ACC112 (cell line): ENCODE measurements around the gene RETREG3.
A peak's percentile ranks its signal among the peaks of the same experiment; 100 is the strongest.
"Not testable (repeated sequence)": the region's sequence is repeated elsewhere in the genome, so short reads cannot be mapped to it uniquely, and the experiment has no call there.

ENCODE experiments used
- H2AFZ ChIP-seq: fragments of 200-600 bp; sonication (generic); one replicate; pipeline ENCODE4 v1.6.0; 2017; ENCODE audit warnings: antibody characterized with exemption, low read length; ENCODE audit not compliant: unreplicated experiment
- H3K27ac ChIP-seq: fragments of 200-600 bp; sonication (generic); 2 replicates; pipeline ENCODE4 v1.5.1; 2014; ENCODE audit warnings: low read depth, mild to moderate bottlenecking, antibody characterized with exemption, low read length, moderate library complexity
- H3K27me3 ChIP-seq: fragments of 200-600 bp; sonication (generic); 2 replicates; pipeline ENCODE4 v1.6.1; 2014; ENCODE audit warnings: mild to moderate bottlenecking, antibody characterized with exemption, low read length, moderate library complexity, mixed read lengths; ENCODE audit not compliant: insufficient read depth
- H3K36me3 ChIP-seq: fragments of 200-600 bp; sonication (generic); 2 replicates; pipeline ENCODE4 v1.6.1; 2016; ENCODE audit warnings: mild to moderate bottlenecking, antibody characterized with exemption, low read length, moderate library complexity, mixed read lengths; ENCODE audit not compliant: insufficient read depth
- H3K4me1 ChIP-seq: fragments of 200-600 bp; sonication (generic); one replicate; pipeline ENCODE4 v1.6.1; 2016; ENCODE audit warnings: low read length, mixed read lengths; ENCODE audit not compliant: insufficient read depth, unreplicated experiment, control insufficient read depth
- H3K4me3 ChIP-seq: fragments of 200-600 bp; sonication (generic); 2 replicates; pipeline ENCODE4 v1.5.1; 2014; ENCODE audit warnings: mild to moderate bottlenecking, low read depth, low read length
- H3K79me2 ChIP-seq: fragments of 200-600 bp; sonication (generic); one replicate; pipeline ENCODE4 v1.6.0; 2016; ENCODE audit warnings: low read length; ENCODE audit not compliant: control insufficient read depth, unreplicated experiment, insufficient read depth

The RETREG3 gene

DNA sequence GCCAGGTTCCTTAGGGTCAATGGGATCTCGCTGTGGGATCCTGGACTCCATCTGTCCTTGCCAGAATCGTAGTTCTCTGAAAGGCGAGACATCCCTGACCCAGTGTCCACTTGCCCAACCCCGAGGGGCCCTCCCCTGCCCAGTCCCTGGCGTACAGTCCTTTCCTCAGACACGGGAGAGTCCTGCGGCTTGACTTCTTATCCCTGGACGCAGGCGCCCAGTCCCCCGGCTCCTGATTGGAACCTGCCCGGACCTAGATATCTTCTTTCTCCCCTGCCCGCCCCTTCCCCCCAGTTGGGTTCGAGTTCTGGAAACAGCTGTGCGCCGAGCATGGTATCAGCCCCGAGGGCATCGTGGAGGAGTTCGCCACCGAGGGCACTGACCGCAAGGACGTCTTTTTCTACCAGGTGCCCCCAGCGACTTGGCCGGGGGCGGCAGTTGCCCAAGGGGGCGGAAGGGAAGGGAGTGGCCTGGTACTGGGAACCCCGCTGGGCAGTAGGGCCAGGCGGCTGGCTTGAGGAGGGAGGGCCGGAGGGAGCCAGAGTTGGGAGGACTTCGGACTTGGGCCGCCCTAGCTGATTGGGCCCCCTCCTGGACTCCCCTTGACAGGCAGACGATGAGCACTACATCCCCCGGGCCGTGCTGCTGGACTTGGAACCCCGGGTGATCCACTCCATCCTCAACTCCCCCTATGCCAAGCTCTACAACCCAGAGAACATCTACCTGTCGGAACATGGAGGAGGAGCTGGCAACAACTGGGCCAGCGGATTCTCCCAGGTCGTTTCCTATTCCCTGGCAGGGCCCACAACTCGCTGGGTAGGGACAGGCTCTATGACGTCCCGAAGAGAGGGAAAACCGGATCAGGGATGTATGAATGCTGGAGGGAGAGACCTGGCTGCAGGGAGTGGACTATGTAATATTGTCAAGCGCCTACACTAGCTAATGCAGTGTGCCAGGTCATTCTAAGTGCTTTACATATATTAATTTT is 934 bp upstream of the RETREG3 start:
- Histone ChIP-seq H2AFZ (peak overlapping the region; percentile 20), H3K27ac (peak overlapping the region; percentile 63), H3K36me3 (peaks cover 11% of the 10 kb centered on the region), H3K79me2 (peaks cover 49% of the 10 kb centered on the region), H3K4me3 (peak overlapping the region; percentile 98)
- not testable (repeated sequence) for H3K4me1 ChIP-seq, H3K27me3 ChIP-seq

GRCh38 chr17:42608305-42609181 is 631 bp downstream of the RETREG3 start:
- Histone ChIP-seq H3K27me3 (no peaks in the 10 kb centered on the region), H3K36me3 (peaks cover 11% of the 10 kb centered on the region), H3K4me1 (peaks cover 3% of the 10 kb centered on the region), H2AFZ (peak overlapping the region; percentile 56), H3K79me2 (peaks cover 57% of the 10 kb centered on the region), H3K4me3 (peak overlapping the region; percentile 98), H3K27ac (peak overlapping the region; percentile 40; the same call in 1 of the 2 replicates)

GRCh38 chr17:42607769-42608168 is 1.4 kb downstream of the RETREG3 start:
- Histone ChIP-seq H3K27ac (no peak overlapping the region), H3K79me2 (peaks cover 64% of the 10 kb centered on the region), H3K4me3 (peak overlapping the region; percentile 98), H3K27me3 (no peaks in the 10 kb centered on the region), H3K4me1 (peaks cover 3% of the 10 kb centered on the region), H3K36me3 (peaks cover 11% of the 10 kb centered on the region), H2AFZ (no peak overlapping the region)

- Histone ChIP-seq H3K4me1 (peaks cover 7% of the 10 kb centered on the region), H3K79me2 (peaks cover 61% of the 10 kb centered on the region), H3K4me3 (no peak overlapping the region), H3K27me3 (no peaks in the 10 kb centered on the region), H3K27ac (no peak overlapping the region), H2AFZ (no peak overlapping the region), H3K36me3 (no peaks in the 10 kb centered on the region)
These were observed 5.9 kb downstream of the RETREG3 start for GRCh38 chr17:42603318-42603717.

- Histone ChIP-seq H3K79me2 (peaks cover 26% of the 10 kb centered on the region), H3K4me1 (peaks cover 3% of the 10 kb centered on the region), H3K36me3 (no peaks in the 10 kb centered on the region), H3K27me3 (no peaks in the 10 kb centered on the region), H3K4me3 (no peak overlapping the region), H2AFZ (no peak overlapping the region), H3K27ac (no peak overlapping the region)
These were observed 10.3 kb downstream of the RETREG3 start for GRCh38 chr17:42598905-42599304.

DNA sequence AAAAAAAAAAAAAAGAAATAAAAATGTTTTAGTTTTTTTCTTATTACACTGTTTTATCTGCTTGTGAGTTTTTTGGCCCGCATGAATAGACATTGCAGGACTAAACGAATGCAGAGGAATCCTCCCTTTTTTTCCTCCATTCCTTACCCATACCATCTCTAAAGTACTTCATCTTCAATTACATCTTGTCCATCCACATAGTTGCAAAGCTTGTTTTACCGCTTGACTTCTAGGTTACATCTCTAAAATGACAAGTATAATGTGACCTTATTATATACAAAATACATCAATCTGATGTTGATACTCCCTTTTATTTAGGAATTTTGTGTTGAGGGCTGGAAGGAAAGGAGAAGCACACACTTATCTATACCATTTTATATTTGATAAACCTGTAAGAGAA is 12.8 kb downstream of the RETREG3 start:
- H3K79me2 ChIP-seq = peaks cover 12% of the 10 kb centered on the region
- no peak overlapping the region for H3K27ac ChIP-seq
- 0 out of 2 replicates have a peak, but pooled peaks cover 3% of the 10 kb centered on the region for H3K36me3 ChIP-seq
- H2AFZ ChIP-seq = no peak overlapping the region
- peaks cover 3% of the 10 kb centered on the region for H3K4me1 ChIP-seq
- no peaks in the 10 kb centered on the region for H3K27me3 ChIP-seq
- no peak overlapping the region for H3K4me3 ChIP-seq

GRCh38 chr17:42591411-42591810 is 17.8 kb downstream of the RETREG3 start:
- H3K27ac ChIP-seq = no peak overlapping the region
- no peak overlapping the region for H3K4me3 ChIP-seq
- H3K79me2 ChIP-seq = no peaks in the 10 kb centered on the region
- H2AFZ ChIP-seq = no peak overlapping the region
- no peaks in the 10 kb centered on the region for H3K27me3 ChIP-seq
- peaks cover 11% of the 10 kb centered on the region; the same call in 1 of the 2 replicates for H3K36me3 ChIP-seq
- H3K4me1 ChIP-seq = no peaks in the 10 kb centered on the region

DNA sequence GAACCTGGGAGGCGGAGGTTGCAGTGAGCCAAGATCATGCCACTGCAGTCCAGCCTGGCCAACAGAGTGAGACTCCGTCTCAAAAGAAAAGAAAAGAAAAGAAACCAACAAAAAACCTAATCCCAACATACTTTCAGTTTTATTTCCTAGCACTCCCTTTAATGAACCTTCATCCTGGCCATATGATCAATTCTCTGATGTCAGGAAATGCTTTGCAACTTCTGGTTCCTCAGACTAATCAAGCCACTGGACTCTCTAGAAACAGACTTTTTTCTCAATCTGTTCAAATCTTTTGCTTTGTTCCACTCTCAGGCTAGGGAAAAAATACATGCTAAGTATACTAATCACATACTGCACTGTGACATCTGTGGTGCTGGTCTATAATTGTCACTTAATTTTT is 18.3 kb downstream of the RETREG3 start:
- H3K36me3 ChIP-seq = peaks cover 11% of the 10 kb centered on the region; the same call in 1 of the 2 replicates
- no peaks in the 10 kb centered on the region for H3K79me2 ChIP-seq
- no peak overlapping the region for H2AFZ ChIP-seq
- no peaks in the 10 kb centered on the region for H3K4me1 ChIP-seq
- no peak overlapping the region for H3K27ac ChIP-seq
- H3K27me3 ChIP-seq = no peaks in the 10 kb centered on the region
- H3K4me3 ChIP-seq = no peak overlapping the region

- Histone ChIP-seq H3K4me3 (no peak overlapping the region), H3K79me2 (no peaks in the 10 kb centered on the region), H3K27me3 (no peaks in the 10 kb centered on the region), H3K4me1 (no peaks in the 10 kb centered on the region), H3K36me3 (peaks cover 15% of the 10 kb centered on the region; the same call in 1 of the 2 replicates), H3K27ac (no peak overlapping the region), H2AFZ (no peak overlapping the region)
These were observed 22.5 kb downstream of the RETREG3 start for GRCh38 chr17:42586514-42587230.

GRCh38 chr17:42585353-42585752 is 23.8 kb downstream of the RETREG3 start:
- no peak overlapping the region for H2AFZ ChIP-seq
- no peak overlapping the region for H3K4me3 ChIP-seq
- H3K27me3 ChIP-seq = no peaks in the 10 kb centered on the region
- no peak overlapping the region for H3K27ac ChIP-seq
- H3K36me3 ChIP-seq = 0 out of 2 replicates have a peak, but pooled peaks cover 6% of the 10 kb centered on the region
- H3K79me2 ChIP-seq = no peaks in the 10 kb centered on the region
- H3K4me1 ChIP-seq = no peaks in the 10 kb centered on the region
